Measurements from ENCODE around the gene EPHA3.

The EPHA3 gene

GRCh38 chr3:89101251-89101650 lies 6.2 kb upstream of the EPHA3 start:
- Histone ChIP-seq H3K27me3 (replicated peaks; ENCODE audit: control insufficient read depth, insufficient read depth, low read length, poor library complexity, severe bottlenecking) (no peaks in the 10 kb centered on the region), H3K4me3 (ENCODE audit: insufficient read depth, low read depth, low read length, poor library complexity, severe bottlenecking) (no peak overlapping the region), H3K4me1 (ENCODE audit: control insufficient read depth, insufficient read depth, low read length, poor library complexity, severe bottlenecking) (no peaks in the 10 kb centered on the region), H3K27ac (ENCODE audit: insufficient read depth, low read length, poor library complexity, severe bottlenecking) (no peak overlapping the region), H3K36me3 (ENCODE audit: control insufficient read depth, insufficient read depth, low read length) (no peaks in the 10 kb centered on the region), H3K9me3 (ENCODE audit: control insufficient read depth, low read length) (no peaks in the 10 kb centered on the region)
- no peak for DNase-seq

GRCh38 chr3:89101921-89102320 lies 5.5 kb upstream of the EPHA3 start:
- Histone ChIP-seq H3K9me3 (ENCODE audit: control insufficient read depth, low read length) (no peaks in the 10 kb centered on the region), H3K27ac (ENCODE audit: insufficient read depth, low read length, poor library complexity, severe bottlenecking) (no peak overlapping the region), H3K36me3 (ENCODE audit: control insufficient read depth, insufficient read depth, low read length) (no peaks in the 10 kb centered on the region), H3K4me1 (ENCODE audit: control insufficient read depth, insufficient read depth, low read length, poor library complexity, severe bottlenecking) (no peaks in the 10 kb centered on the region), H3K4me3 (ENCODE audit: insufficient read depth, low read depth, low read length, poor library complexity, severe bottlenecking) (no peak overlapping the region), H3K27me3 (replicated peaks; ENCODE audit: control insufficient read depth, insufficient read depth, low read length, poor library complexity, severe bottlenecking) (no peaks in the 10 kb centered on the region)
- no peak for DNase-seq

GRCh38 chr3:89104499-89104898 lies 2.9 kb upstream of the EPHA3 start:
- no peak overlapping the region for H3K27ac ChIP-seq (ENCODE audit: insufficient read depth, low read length, poor library complexity, severe bottlenecking)
- H3K9me3 ChIP-seq (ENCODE audit: control insufficient read depth, low read length): no peaks in the 10 kb centered on the region
- H3K4me1 ChIP-seq (ENCODE audit: control insufficient read depth, insufficient read depth, low read length, poor library complexity, severe bottlenecking): no peaks in the 10 kb centered on the region
- no peak overlapping the region for H3K4me3 ChIP-seq (ENCODE audit: insufficient read depth, low read depth, low read length, poor library complexity, severe bottlenecking)
- DNase-seq: no peak
- no peaks in the 10 kb centered on the region for H3K27me3 ChIP-seq (replicated peaks; ENCODE audit: control insufficient read depth, insufficient read depth, low read length, poor library complexity, severe bottlenecking)
- H3K36me3 ChIP-seq (ENCODE audit: control insufficient read depth, insufficient read depth, low read length): no peaks in the 10 kb centered on the region

GRCh38 chr3:89105503-89105902 lies 1.9 kb upstream of the EPHA3 start:
- no peak for DNase-seq
- no peaks in the 10 kb centered on the region for H3K27me3 ChIP-seq (replicated peaks; ENCODE audit: control insufficient read depth, insufficient read depth, low read length, poor library complexity, severe bottlenecking)
- H3K36me3 ChIP-seq (ENCODE audit: control insufficient read depth, insufficient read depth, low read length): no peaks in the 10 kb centered on the region
- H3K4me3 ChIP-seq (ENCODE audit: insufficient read depth, low read depth, low read length, poor library complexity, severe bottlenecking): no peak overlapping the region
- no peaks in the 10 kb centered on the region for H3K4me1 ChIP-seq (ENCODE audit: control insufficient read depth, insufficient read depth, low read length, poor library complexity, severe bottlenecking)
- no peaks in the 10 kb centered on the region for H3K9me3 ChIP-seq (ENCODE audit: control insufficient read depth, low read length)
- H3K27ac ChIP-seq (ENCODE audit: insufficient read depth, low read length, poor library complexity, severe bottlenecking): no peak overlapping the region

- H3K27ac ChIP-seq (ENCODE audit: insufficient read depth, low read length, poor library complexity, severe bottlenecking): no peak overlapping the region
- no peaks in the 10 kb centered on the region for H3K4me1 ChIP-seq (ENCODE audit: control insufficient read depth, insufficient read depth, low read length, poor library complexity, severe bottlenecking)
- H3K4me3 ChIP-seq (ENCODE audit: insufficient read depth, low read depth, low read length, poor library complexity, severe bottlenecking): no peak overlapping the region
- DNase-seq: no peak
- H3K36me3 ChIP-seq (ENCODE audit: control insufficient read depth, insufficient read depth, low read length): no peaks in the 10 kb centered on the region
- no peaks in the 10 kb centered on the region for H3K27me3 ChIP-seq (replicated peaks; ENCODE audit: control insufficient read depth, insufficient read depth, low read length, poor library complexity, severe bottlenecking)
- no peaks in the 10 kb centered on the region for H3K9me3 ChIP-seq (ENCODE audit: control insufficient read depth, low read length)
Observed at GRCh38 chr3:89108291-89108550, 800 bp downstream of the EPHA3 start.

- H3K36me3 ChIP-seq (ENCODE audit: control insufficient read depth, insufficient read depth, low read length): no peaks in the 10 kb centered on the region
- no peaks in the 10 kb centered on the region for H3K9me3 ChIP-seq (ENCODE audit: control insufficient read depth, low read length)
- no peak for DNase-seq
- H3K4me3 ChIP-seq (ENCODE audit: insufficient read depth, low read depth, low read length, poor library complexity, severe bottlenecking): no peak overlapping the region
- H3K27ac ChIP-seq (ENCODE audit: insufficient read depth, low read length, poor library complexity, severe bottlenecking): no peak overlapping the region
- no peaks in the 10 kb centered on the region for H3K27me3 ChIP-seq (replicated peaks; ENCODE audit: control insufficient read depth, insufficient read depth, low read length, poor library complexity, severe bottlenecking)
- no peaks in the 10 kb centered on the region for H3K4me1 ChIP-seq (ENCODE audit: control insufficient read depth, insufficient read depth, low read length, poor library complexity, severe bottlenecking)
Observed at GRCh38 chr3:89113344-89113743, 5.9 kb downstream of the EPHA3 start.

- no peak for DNase-seq
- Histone ChIP-seq H3K27me3 (replicated peaks; ENCODE audit: control insufficient read depth, insufficient read depth, low read length, poor library complexity, severe bottlenecking) (no peaks in the 10 kb centered on the region), H3K36me3 (ENCODE audit: control insufficient read depth, insufficient read depth, low read length) (no peaks in the 10 kb centered on the region), H3K4me3 (ENCODE audit: insufficient read depth, low read depth, low read length, poor library complexity, severe bottlenecking) (no peak overlapping the region), H3K27ac (ENCODE audit: insufficient read depth, low read length, poor library complexity, severe bottlenecking) (no peak overlapping the region), H3K4me1 (ENCODE audit: control insufficient read depth, insufficient read depth, low read length, poor library complexity, severe bottlenecking) (no peaks in the 10 kb centered on the region), H3K9me3 (ENCODE audit: control insufficient read depth, low read length) (no peaks in the 10 kb centered on the region)
Observed at GRCh38 chr3:89113893-89114840, 6.7 kb downstream of the EPHA3 start.

- no peaks in the 10 kb centered on the region for H3K36me3 ChIP-seq (ENCODE audit: control insufficient read depth, insufficient read depth, low read length)
- no peak for DNase-seq
- no peaks in the 10 kb centered on the region for H3K4me1 ChIP-seq (ENCODE audit: control insufficient read depth, insufficient read depth, low read length, poor library complexity, severe bottlenecking)
- H3K27me3 ChIP-seq (replicated peaks; ENCODE audit: control insufficient read depth, insufficient read depth, low read length, poor library complexity, severe bottlenecking): no peaks in the 10 kb centered on the region
- H3K27ac ChIP-seq (ENCODE audit: insufficient read depth, low read length, poor library complexity, severe bottlenecking): no peak overlapping the region
- H3K4me3 ChIP-seq (ENCODE audit: insufficient read depth, low read depth, low read length, poor library complexity, severe bottlenecking): no peak overlapping the region
- H3K9me3 ChIP-seq (ENCODE audit: control insufficient read depth, low read length): no peaks in the 10 kb centered on the region
Observed at GRCh38 chr3:89114841-89115223, 7.4 kb downstream of the EPHA3 start.

GRCh38 chr3:89116476-89116875 lies 9.1 kb downstream of the EPHA3 start:
- no peaks in the 10 kb centered on the region for H3K27me3 ChIP-seq (replicated peaks; ENCODE audit: control insufficient read depth, insufficient read depth, low read length, poor library complexity, severe bottlenecking)
- H3K4me3 ChIP-seq (ENCODE audit: insufficient read depth, low read depth, low read length, poor library complexity, severe bottlenecking): no peak overlapping the region
- DNase-seq: no peak
- H3K27ac ChIP-seq (ENCODE audit: insufficient read depth, low read length, poor library complexity, severe bottlenecking): no peak overlapping the region
- H3K36me3 ChIP-seq (ENCODE audit: control insufficient read depth, insufficient read depth, low read length): no peaks in the 10 kb centered on the region
- no peaks in the 10 kb centered on the region for H3K9me3 ChIP-seq (ENCODE audit: control insufficient read depth, low read length)
- no peaks in the 10 kb centered on the region for H3K4me1 ChIP-seq (ENCODE audit: control insufficient read depth, insufficient read depth, low read length, poor library complexity, severe bottlenecking)

GRCh38 chr3:89138048-89138447 lies 30.6 kb downstream of the EPHA3 start:
- H3K36me3 ChIP-seq (ENCODE audit: control insufficient read depth, insufficient read depth, low read length): no peaks in the 10 kb centered on the region
- H3K27ac ChIP-seq (ENCODE audit: insufficient read depth, low read length, poor library complexity, severe bottlenecking): no peak overlapping the region
- no peak overlapping the region for H3K4me3 ChIP-seq (ENCODE audit: insufficient read depth, low read depth, low read length, poor library complexity, severe bottlenecking)
- H3K27me3 ChIP-seq (replicated peaks; ENCODE audit: control insufficient read depth, insufficient read depth, low read length, poor library complexity, severe bottlenecking): no peaks in the 10 kb centered on the region
- H3K4me1 ChIP-seq (ENCODE audit: control insufficient read depth, insufficient read depth, low read length, poor library complexity, severe bottlenecking): no peaks in the 10 kb centered on the region
- H3K9me3 ChIP-seq (ENCODE audit: control insufficient read depth, low read length): no peaks in the 10 kb centered on the region
- no peak for DNase-seq

All from effector memory CD4-positive, alpha-beta T cell (primary cell).